Measurements from ENCODE around the gene SMIM30.

Gene SMIM30

DNA sequence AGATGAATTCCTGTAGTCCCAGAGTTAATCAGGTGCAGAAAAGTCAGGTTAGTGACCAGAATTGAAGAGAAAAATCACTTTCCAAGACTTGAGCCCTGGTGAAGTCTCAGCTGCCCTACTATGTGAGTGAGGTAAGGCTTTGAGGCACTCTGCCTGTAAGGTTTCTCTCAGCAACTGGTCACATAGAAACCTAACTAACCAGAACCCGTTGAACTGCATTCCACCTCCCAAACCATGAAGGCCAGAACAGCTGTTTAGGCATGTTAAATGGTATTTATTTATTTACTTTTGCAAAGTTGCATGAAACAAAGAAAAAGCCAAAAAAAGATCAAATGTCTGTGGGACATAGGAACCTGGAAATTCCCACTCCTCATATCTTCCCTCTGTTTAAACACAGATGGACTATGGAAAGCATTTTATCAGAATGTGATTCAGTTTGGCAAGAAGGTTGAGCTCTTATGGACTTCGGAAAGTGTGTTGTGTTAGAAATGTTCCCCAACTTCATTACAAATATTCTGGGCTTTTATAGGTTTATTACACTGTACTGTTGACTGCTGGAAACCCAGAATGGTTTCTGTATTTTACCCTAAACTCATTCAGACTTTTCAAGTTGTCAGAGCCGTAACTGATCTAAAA, 19.0 kb downstream of the SMIM30 start:
- DNase-seq, result no peak

GRCh38 chr7:113094517-113095249, 23.7 kb downstream of the SMIM30 start:
- DNase-seq, result no peak

- DNase-seq, result no peak
Observed at GRCh38 chr7:113093561-113093960, 24.8 kb downstream of the SMIM30 start.

DNA sequence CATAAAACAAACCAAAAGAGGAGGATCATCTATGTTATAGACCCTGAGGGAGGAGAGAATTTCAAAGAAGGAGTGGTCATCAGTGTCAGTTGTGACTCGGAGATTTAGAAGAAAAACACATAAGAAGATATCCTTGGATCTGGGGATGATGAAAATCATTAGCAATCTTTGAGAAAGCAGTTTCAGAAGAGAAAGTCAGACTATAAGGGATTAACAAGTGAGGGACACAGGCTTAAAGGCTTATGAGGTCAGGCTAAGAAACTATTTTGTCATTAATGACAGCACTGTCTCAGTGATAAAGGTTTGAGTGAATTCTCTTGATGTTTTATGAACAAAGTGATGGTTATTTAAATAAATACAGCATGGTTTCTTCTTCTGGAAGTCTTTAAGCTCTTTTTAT, 25.6 kb downstream of the SMIM30 start:
- DNase-seq, result no peak

GRCh38 chr7:113087071-113087998, 31.0 kb downstream of the SMIM30 start:
- no peak for DNase-seq

- peak; percentile 71 for DNase-seq
Observed at GRCh38 chr7:113086431-113086888, 31.9 kb downstream of the SMIM30 start, which contains the start of gene GPR85. GPR85 (minus strand) TSS chr7:113086827; CDS start chr7:113084721, 2,106 bp downstream.

GRCh38 chr7:113085781-113086390, 32.5 kb downstream of the SMIM30 start:
- peak; percentile 27 for DNase-seq

DNA sequence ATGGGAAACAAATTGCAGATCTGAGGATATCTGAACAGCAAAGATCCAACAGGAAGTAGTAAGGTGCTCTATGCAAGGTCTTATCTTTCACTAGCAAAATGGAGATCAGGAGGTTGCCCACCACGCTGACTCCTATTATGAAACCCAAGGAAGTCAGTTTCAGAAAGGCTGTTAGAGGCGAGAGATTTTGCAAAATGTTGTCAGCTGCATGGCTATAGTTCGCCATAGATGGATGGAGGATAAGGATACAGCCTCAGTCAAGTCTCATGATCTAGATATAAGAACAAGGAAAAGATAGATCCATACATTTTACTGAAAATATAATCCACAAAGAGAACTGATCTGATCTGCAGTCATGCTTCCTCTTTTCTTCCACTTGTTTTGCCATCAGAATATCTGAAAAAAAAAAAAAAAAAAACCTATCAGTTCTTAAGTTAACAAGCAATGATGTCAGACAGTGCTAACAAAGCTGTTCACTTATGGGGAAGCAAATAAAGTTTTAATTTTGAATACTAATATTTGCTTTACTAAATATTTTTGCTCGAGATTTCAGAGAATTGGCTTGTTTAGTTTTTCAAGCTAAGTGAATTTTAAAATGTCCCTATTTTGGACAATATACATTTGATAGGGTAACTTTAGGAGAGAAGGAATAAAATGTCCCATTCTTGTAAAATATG, 33.7 kb downstream of the SMIM30 start:
- no peak for DNase-seq

- DNase-seq, result no peak
Observed at GRCh38 chr7:113083816-113084495, 34.4 kb downstream of the SMIM30 start.

DNA sequence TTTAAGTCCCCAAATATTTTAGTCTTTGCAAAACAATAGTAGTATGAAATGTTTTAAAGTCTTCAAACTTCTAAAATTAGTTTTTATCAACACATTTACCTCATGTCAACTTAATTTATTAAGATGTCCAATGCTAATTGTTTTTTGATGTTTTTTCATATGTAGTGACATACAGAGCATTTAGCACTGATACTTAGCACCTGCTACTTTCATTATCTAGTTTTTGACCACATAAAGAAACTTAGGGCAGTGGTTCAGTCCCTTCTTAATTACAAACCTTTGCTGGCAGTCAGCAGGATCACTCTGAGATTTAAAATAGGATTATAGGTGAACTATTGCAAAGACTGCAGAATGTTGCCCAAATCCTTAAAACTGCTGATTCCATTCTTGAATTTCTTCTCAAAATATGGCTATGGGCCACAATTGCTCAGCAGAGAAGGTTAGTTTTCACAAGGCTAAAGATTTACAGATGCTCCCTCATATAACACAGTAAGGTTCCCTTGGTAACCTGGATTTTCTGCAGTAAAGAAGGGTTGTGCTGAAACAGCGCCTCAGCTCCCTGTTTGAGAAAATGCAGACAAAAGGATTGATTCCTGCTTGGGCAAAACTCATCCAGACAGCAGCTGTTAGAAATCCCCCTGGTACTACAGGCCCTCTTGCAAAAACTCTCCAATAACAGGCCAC, 35.1 kb downstream of the SMIM30 start:
- no peak for DNase-seq

DNA sequence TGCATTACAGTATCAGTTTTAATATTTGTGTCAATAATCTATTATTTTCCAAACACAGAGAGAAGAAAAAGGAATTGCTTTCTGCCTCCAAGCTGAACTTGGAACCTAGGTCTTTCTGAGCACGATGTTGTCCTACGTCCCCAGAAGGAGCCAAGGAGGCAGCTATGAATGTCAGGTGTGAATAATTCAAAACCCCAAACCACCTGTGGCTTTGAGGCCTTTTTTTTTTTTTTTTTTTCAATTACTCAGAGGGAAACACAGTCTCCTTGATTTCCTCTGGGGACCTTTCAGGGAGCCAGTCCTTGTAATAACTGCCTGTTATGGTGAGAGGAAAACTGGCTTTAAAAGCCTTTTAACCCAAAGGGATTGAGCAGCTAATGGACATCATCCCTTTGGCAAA, 40.0 kb downstream of the SMIM30 start:
- no peak for DNase-seq

GRCh38 chr7:113076703-113077102, 41.7 kb downstream of the SMIM30 start:
- DNase-seq, result no peak

DNA sequence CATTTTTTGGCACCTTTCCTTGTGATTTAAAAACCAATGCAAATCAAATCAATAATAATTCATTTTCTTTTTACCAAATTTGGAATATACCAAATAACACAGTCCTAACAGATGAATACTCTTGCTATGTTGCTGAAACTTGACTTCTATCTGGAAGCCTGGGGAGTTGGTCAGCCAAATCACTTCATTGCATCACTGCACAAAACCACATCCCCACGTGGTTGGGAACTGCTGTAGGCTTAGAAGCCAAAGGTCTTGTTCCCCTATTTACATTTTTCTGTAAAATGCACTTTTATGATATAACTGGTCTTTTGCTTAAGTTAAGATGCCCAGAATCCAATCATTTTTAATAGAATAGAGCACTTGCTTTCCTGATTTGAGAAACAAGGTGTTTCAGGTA, 46.9 kb downstream of the SMIM30 start:
- DNase-seq, result no peak
